Right atrium auricular region (tissue), 2 donors: ENCODE results near the gene CA5A. TPM values are rescaled to one million over a fixed set of nuclear protein-coding genes. Genes with fewer than 3 reads are reported as not detected.

ENCODE experiments used
- DNase-seq: peaks from one replicate; pipeline ENCODE4 v3.0.0-alpha.2; 2019; ENCODE audit warnings: low spot score
- H3K27ac ChIP-seq, 2 donors: fragments of 200-600 bp; sonication (generic); 1 replicate in 1 of 2; 2 replicates in 1 of 2; pipeline ENCODE4 v1.5.1; 2016 to 2019
- H3K27me3 ChIP-seq, 2 donors: fragments of 200-600 bp; sonication (generic); one replicate each; pipeline versions ENCODE4 v1.5.1 to v1.6.0; 2017 to 2019
- H3K36me3 ChIP-seq: fragments of 200-600 bp; sonication (generic); one replicate; pipeline ENCODE4 v1.5.1; 2016
- H3K4me1 ChIP-seq, 2 donors: fragments of 200-600 bp; sonication (generic); one replicate each; pipeline versions ENCODE4 v1.5.1 to v1.6.0; 2017 to 2019
- H3K4me3 ChIP-seq, 2 donors: fragments of 200-600 bp; sonication (generic); 1 replicate in 1 of 2; 2 replicates in 1 of 2; pipeline ENCODE4 v1.5.1; 2017 to 2019; ENCODE audit warnings: mild to moderate bottlenecking in 1 of 2, moderate library complexity in 1 of 2
- H3K9me3 ChIP-seq, 2 donors: fragments of 200-600 bp; sonication (generic); one replicate each; pipeline ENCODE4 v1.5.1; 2019
- total RNA-seq, 2 donors: library from RNA; depleted of rRNA; stranded (reverse); fragments of >200 nt; gene quantifications; one replicate each; pipeline ENCODE4 v1.1.0, GENCODE V29; 2016
- TF ChIP-seq, protein P1 (sequence below), 2 donors: fragments of 200-600 bp; sonication (generic); IDR thresholded peaks; one replicate each; pipeline ENCODE4 v1.5.1; 2019; ENCODE audit warnings: antibody characterized with exemption in 2 of 2

CA5A gene
- total RNA-seq, 2 donors from 2014 or later = not detected

DNA sequence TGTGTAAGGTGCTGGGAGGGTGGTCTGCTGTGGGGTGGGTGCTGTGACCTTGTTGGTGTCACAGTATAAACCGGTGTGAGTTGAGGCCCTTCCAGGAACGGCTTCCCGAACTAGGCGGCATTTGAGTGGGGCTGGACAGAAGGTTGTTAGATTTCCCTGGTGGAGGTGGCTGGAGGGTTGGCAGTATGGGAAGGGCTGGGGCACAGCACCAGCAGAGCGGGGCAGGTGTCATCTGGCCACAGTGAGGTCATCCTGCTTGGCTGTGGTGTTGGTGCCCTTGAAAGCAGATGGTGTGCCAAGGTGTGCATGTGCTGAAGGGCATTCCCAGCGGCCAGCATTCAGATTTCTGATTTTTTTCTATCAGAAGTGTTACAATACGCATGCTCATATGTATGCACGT is 43.0 kb upstream of the CA5A start:
- no peaks in the 10 kb centered on the region for H3K27me3 ChIP-seq
- no peak for DNase-seq
- no peak overlapping the region for H3K27ac ChIP-seq
- H3K4me1 ChIP-seq = no peaks in the 10 kb centered on the region
- peaks cover 21% of the 10 kb centered on the region for H3K36me3 ChIP-seq
- no peak overlapping the region for H3K4me3 ChIP-seq
- no peaks in the 10 kb centered on the region for H3K9me3 ChIP-seq
- TF ChIP-seq, protein P1, sequence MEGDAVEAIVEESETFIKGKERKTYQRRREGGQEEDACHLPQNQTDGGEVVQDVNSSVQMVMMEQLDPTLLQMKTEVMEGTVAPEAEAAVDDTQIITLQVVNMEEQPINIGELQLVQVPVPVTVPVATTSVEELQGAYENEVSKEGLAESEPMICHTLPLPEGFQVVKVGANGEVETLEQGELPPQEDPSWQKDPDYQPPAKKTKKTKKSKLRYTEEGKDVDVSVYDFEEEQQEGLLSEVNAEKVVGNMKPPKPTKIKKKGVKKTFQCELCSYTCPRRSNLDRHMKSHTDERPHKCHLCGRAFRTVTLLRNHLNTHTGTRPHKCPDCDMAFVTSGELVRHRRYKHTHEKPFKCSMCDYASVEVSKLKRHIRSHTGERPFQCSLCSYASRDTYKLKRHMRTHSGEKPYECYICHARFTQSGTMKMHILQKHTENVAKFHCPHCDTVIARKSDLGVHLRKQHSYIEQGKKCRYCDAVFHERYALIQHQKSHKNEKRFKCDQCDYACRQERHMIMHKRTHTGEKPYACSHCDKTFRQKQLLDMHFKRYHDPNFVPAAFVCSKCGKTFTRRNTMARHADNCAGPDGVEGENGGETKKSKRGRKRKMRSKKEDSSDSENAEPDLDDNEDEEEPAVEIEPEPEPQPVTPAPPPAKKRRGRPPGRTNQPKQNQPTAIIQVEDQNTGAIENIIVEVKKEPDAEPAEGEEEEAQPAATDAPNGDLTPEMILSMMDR (IDR thresholded peaks at IDR 0.05) = no peak

DNA sequence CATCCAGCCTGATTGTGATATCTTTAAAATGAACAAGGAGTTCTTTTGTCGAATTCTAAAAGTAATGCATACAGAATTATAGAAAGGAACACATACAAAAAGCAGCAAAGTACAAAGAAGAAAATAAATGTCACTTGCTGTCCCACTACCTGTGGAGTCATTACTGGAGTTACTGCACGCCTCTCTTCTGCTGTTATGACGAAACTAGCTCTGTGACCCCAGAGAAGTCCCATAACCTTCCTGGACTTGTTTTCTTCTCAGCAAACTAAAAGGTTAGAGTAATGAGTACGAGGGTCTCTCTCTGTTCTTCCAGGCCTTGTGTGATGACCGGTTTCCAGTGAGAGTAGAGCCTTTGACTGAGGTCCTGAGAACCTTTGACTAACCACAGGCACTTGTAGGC is 41.8 kb upstream of the CA5A start:
- no peak overlapping the region for H3K27ac ChIP-seq
- no peaks in the 10 kb centered on the region for H3K27me3 ChIP-seq
- no peaks in the 10 kb centered on the region for H3K9me3 ChIP-seq
- no peak for DNase-seq
- TF ChIP-seq, protein P1 (IDR thresholded peaks at IDR 0.05) = no peak
- peaks cover 21% of the 10 kb centered on the region for H3K36me3 ChIP-seq
- no peak overlapping the region for H3K4me3 ChIP-seq
- H3K4me1 ChIP-seq = no peaks in the 10 kb centered on the region

DNA sequence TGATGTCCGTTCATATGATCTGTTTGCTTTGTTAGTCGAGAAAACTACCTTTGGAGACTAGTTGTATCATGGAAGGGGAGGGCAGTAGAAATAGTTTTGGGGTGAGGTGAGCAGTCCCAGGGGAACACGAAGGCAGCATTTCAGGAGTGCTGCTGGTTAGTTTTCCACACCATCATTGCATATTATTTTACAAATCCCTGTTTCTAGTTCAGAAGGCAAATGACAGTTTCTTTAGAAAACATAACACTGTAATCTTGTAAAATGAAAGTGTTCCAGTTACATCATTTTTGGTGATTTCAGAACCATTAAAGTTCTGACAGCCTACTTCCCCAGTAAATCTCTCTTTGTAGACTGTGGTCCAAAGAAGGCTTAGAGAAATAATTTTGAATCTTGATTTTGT is 40.3 kb upstream of the CA5A start:
- TF ChIP-seq, protein P1 (IDR thresholded peaks at IDR 0.05) = no peak
- Histone ChIP-seq H3K36me3 (peaks cover 10% of the 10 kb centered on the region), H3K4me3 (no peak overlapping the region), H3K27me3 (no peaks in the 10 kb centered on the region), H3K9me3 (peaks cover 0 to 12% of the 10 kb centered on the region in 2 donors), H3K27ac (no peak overlapping the region), H3K4me1 (no peaks in the 10 kb centered on the region)
- DNase-seq = no peak

DNA sequence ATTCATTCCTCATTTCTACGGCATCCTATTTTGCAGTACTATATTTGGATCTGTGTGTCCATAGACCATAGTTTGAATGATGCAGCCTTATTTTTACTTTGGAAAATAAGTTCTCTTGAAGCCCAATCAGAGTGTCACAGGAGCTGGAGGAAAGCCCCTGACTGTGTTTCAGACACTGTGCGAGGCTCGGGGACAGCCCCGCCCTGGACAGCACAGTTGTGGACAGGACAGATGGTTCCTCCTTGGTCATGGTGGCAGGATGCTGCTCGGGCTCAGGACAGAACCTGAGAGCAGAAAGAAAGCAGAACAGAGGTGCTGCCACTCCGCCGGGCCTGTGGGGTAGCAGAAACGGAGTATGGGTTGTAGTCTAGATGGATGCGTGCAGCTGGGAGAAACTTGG is 37.8 kb upstream of the CA5A start:
- Histone ChIP-seq H3K27me3 (no peaks in the 10 kb centered on the region), H3K4me3 (no peak overlapping the region), H3K9me3 (peaks cover 0 to 20% of the 10 kb centered on the region in 2 donors), H3K27ac (no peak overlapping the region), H3K36me3 (peaks cover 10% of the 10 kb centered on the region), H3K4me1 (no peaks in the 10 kb centered on the region)
- DNase-seq = no peak
- TF ChIP-seq, protein P1 (IDR thresholded peaks at IDR 0.05) = no peak

DNA sequence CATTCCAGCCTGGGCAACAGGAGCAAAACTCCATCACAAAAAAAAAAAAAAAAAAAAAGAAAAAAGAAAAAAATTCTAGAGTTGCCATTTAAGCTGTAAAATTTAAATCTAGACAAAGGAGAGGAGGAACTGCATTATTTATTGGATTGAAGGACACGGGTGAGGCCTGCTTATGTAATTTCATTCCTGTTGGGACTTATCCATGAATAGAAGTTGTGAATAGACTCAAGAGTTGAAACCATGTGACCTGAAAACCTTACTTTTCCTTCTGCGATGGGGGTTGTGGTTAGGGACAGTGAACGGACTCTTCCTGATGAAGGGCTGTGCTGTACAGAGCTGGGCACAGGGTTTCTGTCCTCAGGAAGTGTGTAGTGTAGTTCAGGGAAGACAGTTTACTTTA is 37.4 kb upstream of the CA5A start:
- TF ChIP-seq, protein P1 (IDR thresholded peaks at IDR 0.05) = no peak
- H3K27ac ChIP-seq = no peak overlapping the region
- H3K9me3 ChIP-seq = peaks cover 0 to 20% of the 10 kb centered on the region in 2 donors
- peaks cover 10% of the 10 kb centered on the region for H3K36me3 ChIP-seq
- no peaks in the 10 kb centered on the region for H3K27me3 ChIP-seq
- H3K4me3 ChIP-seq = no peak overlapping the region
- no peak for DNase-seq
- H3K4me1 ChIP-seq = no peaks in the 10 kb centered on the region

DNA sequence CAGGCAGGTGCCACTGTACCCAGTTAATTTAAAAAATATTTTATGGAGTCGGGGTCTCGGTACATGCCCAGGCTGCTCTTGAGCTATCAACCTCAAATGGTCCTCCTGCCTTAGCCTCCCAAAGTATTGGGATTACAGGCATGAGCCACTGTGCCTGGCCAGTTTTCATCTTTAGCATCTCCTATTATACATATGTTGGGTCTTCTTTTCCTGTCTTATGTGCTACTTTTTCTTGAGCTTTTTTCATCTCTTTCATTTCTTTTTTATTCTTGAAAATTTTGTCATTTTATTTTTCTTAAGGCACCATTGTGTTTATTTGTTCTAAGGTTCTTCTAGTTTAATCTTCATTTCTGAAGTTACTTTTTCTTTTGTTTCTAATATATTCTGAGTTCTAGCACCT is 35.6 kb upstream of the CA5A start:
- no peaks in the 10 kb centered on the region for H3K27me3 ChIP-seq
- H3K27ac ChIP-seq = no peak overlapping the region
- no peak overlapping the region for H3K4me3 ChIP-seq
- TF ChIP-seq, protein P1 (IDR thresholded peaks at IDR 0.05) = no peak
- H3K36me3 ChIP-seq = peaks cover 10% of the 10 kb centered on the region
- H3K9me3 ChIP-seq = peaks cover 0 to 20% of the 10 kb centered on the region in 2 donors
- peaks cover 0 to 7% of the 10 kb centered on the region in 2 donors for H3K4me1 ChIP-seq
- no peak for DNase-seq
